DOHH2 (cell line): ENCODE measurements around the gene SBK2.
A peak's percentile ranks its signal among the peaks of the same experiment; 100 is the strongest.

ENCODE experiments used
- H3F3A ChIP-seq: fragments of 200-600 bp; sonication (generic), shearing (Covaris generic); 2 replicates; pipeline ENCODE4 v1.6.0; 2016; ENCODE audit warnings: antibody characterized with exemption, mild to moderate bottlenecking; ENCODE audit not compliant: control insufficient read depth, insufficient read depth
- H3K27ac ChIP-seq: fragments of 200-600 bp; sonication (generic); 2 replicates; pipeline ENCODE4 v1.5.1; 2014; ENCODE audit warnings: low read depth, mild to moderate bottlenecking, low read length, moderate library complexity
- H3K27me3 ChIP-seq: fragments of 200-600 bp; sonication (generic); 2 replicates; pipeline ENCODE4 v1.6.1; 2014; ENCODE audit warnings: mild to moderate bottlenecking, low read length, mixed read lengths; ENCODE audit not compliant: control insufficient read depth
- H3K36me3 ChIP-seq: fragments of 200-600 bp; sonication (generic); 2 replicates; pipeline ENCODE4 v1.6.1; 2014; ENCODE audit warnings: mild to moderate bottlenecking, low read length, moderate library complexity, mixed read lengths; ENCODE audit not compliant: control insufficient read depth
- H3K4me1 ChIP-seq: fragments of 200-600 bp; sonication (generic); 2 replicates; pipeline ENCODE4 v1.6.1; 2014; ENCODE audit warnings: mild to moderate bottlenecking, low read length, mixed read lengths; ENCODE audit not compliant: control insufficient read depth
- H3K4me2 ChIP-seq: fragments of 200-600 bp; sonication (generic); 2 replicates; pipeline ENCODE4 v1.6.0; 2014; ENCODE audit warnings: mild to moderate bottlenecking, low read length, moderate library complexity
- H3K4me3 ChIP-seq: fragments of 200-600 bp; sonication (generic); 2 replicates; pipeline ENCODE4 v1.5.1; 2014; ENCODE audit warnings: mild to moderate bottlenecking, low read length, mixed read lengths
- H3K79me2 ChIP-seq: fragments of 200-600 bp; sonication (generic); 2 replicates; pipeline ENCODE4 v1.6.1; 2014; ENCODE audit warnings: mild to moderate bottlenecking, low read length, mixed read lengths; ENCODE audit not compliant: control insufficient read depth
- H3K9me2 ChIP-seq: fragments of 200-600 bp; sonication (generic); replicated peaks from 2 replicates; pipeline ENCODE4 v1.6.1; 2014; ENCODE audit warnings: mild to moderate bottlenecking, low read length, mixed read lengths; ENCODE audit not compliant: control insufficient read depth
- H3K9me3 ChIP-seq: fragments of 200-600 bp; sonication (generic); 2 replicates; pipeline ENCODE4 v1.6.1; 2014; ENCODE audit warnings: antibody characterized with exemption, low read length, mixed read lengths; ENCODE audit not compliant: control insufficient read depth, insufficient read depth
- H4K20me1 ChIP-seq: fragments of 200-600 bp; sonication (generic); 2 replicates; pipeline ENCODE4 v1.6.0; 2014; ENCODE audit warnings: low read depth, mild to moderate bottlenecking, antibody characterized with exemption, low read length, moderate library complexity; ENCODE audit not compliant: control insufficient read depth, insufficient read depth
- CTCF ChIP-seq: fragments of 200-600 bp; sonication (generic); IDR thresholded peaks from one replicate; pipeline ENCODE4 v1.5.1; 2014; ENCODE audit warnings: antibody characterized with exemption, mild to moderate bottlenecking, low read depth, low read length; ENCODE audit not compliant: poor library complexity, severe bottlenecking
- EZH2phosphoT487 ChIP-seq: fragments of 200-600 bp; sonication (generic); IDR thresholded peaks from 2 replicates; pipeline ENCODE4 v1.6.1; 2017; ENCODE audit warnings: borderline replicate concordance, mild to moderate bottlenecking, antibody characterized with exemption, low read length, moderate library complexity, mixed read lengths

The SBK2 gene

GRCh38 chr19:55503502-55504251 is 33.3 kb downstream of the SBK2 start:
- no peaks in the 10 kb centered on the region for H3K36me3 ChIP-seq
- H3K9me3 ChIP-seq, result peaks cover 5% of the 10 kb centered on the region
- H3K27ac ChIP-seq, result peak overlapping the region; percentile 45
- H3K79me2 ChIP-seq, result no peaks in the 10 kb centered on the region
- H4K20me1 ChIP-seq, result no peaks in the 10 kb centered on the region
- TF ChIP-seq EZH2phosphoT487 (no peak), CTCF (peak; percentile 97)
- no peaks in the 10 kb centered on the region for H3K9me2 ChIP-seq
- H3K4me2 ChIP-seq, result peak overlapping the region; percentile 91
- H3K27me3 ChIP-seq, result no peaks in the 10 kb centered on the region
- H3F3A ChIP-seq, result 0 out of 2 replicates have a peak, but pooled peaks cover 4% of the 10 kb centered on the region
- H3K4me1 ChIP-seq, result peaks cover 8% of the 10 kb centered on the region
- peak overlapping the region; percentile 77 for H3K4me3 ChIP-seq

GRCh38 chr19:55503157-55503501 is 33.8 kb downstream of the SBK2 start:
- Histone ChIP-seq H3F3A (0 out of 2 replicates have a peak, but pooled peaks cover 4% of the 10 kb centered on the region), H3K36me3 (no peaks in the 10 kb centered on the region), H3K4me1 (peaks cover 8% of the 10 kb centered on the region), H4K20me1 (no peaks in the 10 kb centered on the region), H3K9me2 (no peaks in the 10 kb centered on the region), H3K4me3 (peak overlapping the region; percentile 77), H3K4me2 (peak overlapping the region; percentile 91), H3K27ac (no peak overlapping the region), H3K79me2 (no peaks in the 10 kb centered on the region), H3K27me3 (no peaks in the 10 kb centered on the region), H3K9me3 (peaks cover 5% of the 10 kb centered on the region)
- TF ChIP-seq CTCF, result no peak
- no peak for TF ChIP-seq EZH2phosphoT487

GRCh38 chr19:55502197-55502952 is 34.6 kb downstream of the SBK2 start:
- H3K79me2 ChIP-seq, result no peaks in the 10 kb centered on the region
- H3K4me3 ChIP-seq, result no peak overlapping the region
- no peaks in the 10 kb centered on the region for H4K20me1 ChIP-seq
- H3K36me3 ChIP-seq, result no peaks in the 10 kb centered on the region
- no peaks in the 10 kb centered on the region for H3K27me3 ChIP-seq
- 0 out of 2 replicates have a peak, but pooled peaks cover 4% of the 10 kb centered on the region for H3F3A ChIP-seq
- H3K27ac ChIP-seq, result no peak overlapping the region
- H3K4me1 ChIP-seq, result peaks cover 8% of the 10 kb centered on the region
- H3K4me2 ChIP-seq, result no peak overlapping the region
- peaks cover 5% of the 10 kb centered on the region for H3K9me3 ChIP-seq
- no peaks in the 10 kb centered on the region for H3K9me2 ChIP-seq
- TF ChIP-seq EZH2phosphoT487 (no peak), CTCF (no peak)
